GM13977 (cell line): ENCODE results near the gene PDE6A.

Source experiments
- DNase-seq: peaks from one replicate; pipeline ENCODE4 v3.0.0; 2012; ENCODE audit warnings: low spot score
- CTCF ChIP-seq: IDR thresholded peaks from 2 replicates; pipeline ENCODE4 v1.5.1; 2012; ENCODE audit warnings: mild to moderate bottlenecking, control low read depth; ENCODE audit not compliant: insufficient read depth; ENCODE audit errors: extremely low read depth, missing control alignments
- in situ Hi-C: fragments of 300-500 bp; cut with MboI; formaldehyde crosslinking; loops from one replicate; pipeline ENCODE4 v1.12.0; 2022; ENCODE audit warnings: low sequenced_read_pairs, low pct_unique_long_range_greater_than_20kb, mixed read lengths, inconsistent platforms; ENCODE audit not compliant: unreplicated experiment

The PDE6A gene

GRCh38 chr5:149931992-149932436 lies 12.6 kb downstream of the PDE6A start:
- TF ChIP-seq CTCF: no peak
- in situ Hi-C loops: no loop called here
- DNase-seq: no peak

GRCh38 chr5:149930749-149931574 lies 13.6 kb downstream of the PDE6A start:
- in situ Hi-C loops: no loop called here
- DNase-seq: no peak
- TF ChIP-seq CTCF: no peak

- DNase-seq: no peak
- in situ Hi-C loops: no loop called here
- TF ChIP-seq CTCF: no peak
Observed at GRCh38 chr5:149930043-149930748, 14.4 kb downstream of the PDE6A start.

- TF ChIP-seq CTCF: no peak
- no peak for DNase-seq
- in situ Hi-C loops: no loop called here
Observed at GRCh38 chr5:149924486-149924885, 20.1 kb downstream of the PDE6A start.

GRCh38 chr5:149922950-149923349 lies 21.6 kb downstream of the PDE6A start:
- no peak for TF ChIP-seq CTCF
- no peak for DNase-seq
- in situ Hi-C loops: no loop called here

GRCh38 chr5:149921597-149921996 lies 23.0 kb downstream of the PDE6A start:
- TF ChIP-seq CTCF: no peak
- in situ Hi-C loops: no loop called here
- no peak for DNase-seq
